Measurements from ENCODE around the gene DCC. TPM values are rescaled to one million over a fixed set of nuclear protein-coding genes. Genes with fewer than 3 reads are reported as not detected.

The DCC gene
- total RNA-seq, 4 donors from 2014 or later = 0.94 TPM; not detected in 3

DNA sequence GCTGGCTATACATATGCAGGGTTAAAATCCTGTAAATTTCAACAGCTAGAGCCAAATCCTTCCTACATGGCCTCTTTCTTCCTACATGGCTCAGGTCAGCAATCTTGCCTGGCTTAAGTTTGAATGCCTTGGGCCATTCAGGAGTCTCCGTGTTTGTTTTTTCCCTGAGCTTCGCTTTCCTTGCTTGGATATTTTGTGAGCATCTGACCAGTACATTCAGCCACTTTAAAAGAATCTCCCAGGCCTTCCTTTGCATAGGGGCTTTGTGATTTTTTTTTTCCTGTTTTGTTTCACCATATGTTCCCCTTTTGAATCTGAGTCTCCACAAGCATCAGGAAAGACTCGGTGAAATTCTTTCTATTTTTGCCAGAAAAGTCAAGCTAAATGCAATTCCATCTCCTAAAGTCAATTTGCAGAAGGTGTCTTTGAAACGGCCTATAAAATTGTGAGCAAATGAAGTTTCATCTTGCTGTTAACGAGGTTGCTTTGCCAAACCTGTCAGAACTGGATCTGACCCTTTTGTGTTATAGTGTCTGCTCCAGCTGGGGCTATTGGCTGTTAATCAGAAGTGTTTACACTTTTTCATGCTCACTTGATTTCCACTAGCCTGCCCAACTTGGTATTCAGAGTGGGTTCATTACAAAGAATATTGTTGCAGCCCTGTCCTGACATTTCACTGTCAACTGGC lies 256.9 kb downstream of the DCC start:
- H3K4me3 ChIP-seq (replicated peaks in 1 of 3) = no peak overlapping the region
- TF ChIP-seq, protein P1, sequence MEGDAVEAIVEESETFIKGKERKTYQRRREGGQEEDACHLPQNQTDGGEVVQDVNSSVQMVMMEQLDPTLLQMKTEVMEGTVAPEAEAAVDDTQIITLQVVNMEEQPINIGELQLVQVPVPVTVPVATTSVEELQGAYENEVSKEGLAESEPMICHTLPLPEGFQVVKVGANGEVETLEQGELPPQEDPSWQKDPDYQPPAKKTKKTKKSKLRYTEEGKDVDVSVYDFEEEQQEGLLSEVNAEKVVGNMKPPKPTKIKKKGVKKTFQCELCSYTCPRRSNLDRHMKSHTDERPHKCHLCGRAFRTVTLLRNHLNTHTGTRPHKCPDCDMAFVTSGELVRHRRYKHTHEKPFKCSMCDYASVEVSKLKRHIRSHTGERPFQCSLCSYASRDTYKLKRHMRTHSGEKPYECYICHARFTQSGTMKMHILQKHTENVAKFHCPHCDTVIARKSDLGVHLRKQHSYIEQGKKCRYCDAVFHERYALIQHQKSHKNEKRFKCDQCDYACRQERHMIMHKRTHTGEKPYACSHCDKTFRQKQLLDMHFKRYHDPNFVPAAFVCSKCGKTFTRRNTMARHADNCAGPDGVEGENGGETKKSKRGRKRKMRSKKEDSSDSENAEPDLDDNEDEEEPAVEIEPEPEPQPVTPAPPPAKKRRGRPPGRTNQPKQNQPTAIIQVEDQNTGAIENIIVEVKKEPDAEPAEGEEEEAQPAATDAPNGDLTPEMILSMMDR (IDR thresholded peaks at IDR 0.05) = no peak
- TF ChIP-seq POLR2A (IDR thresholded peaks at IDR 0.05) = no peak
- peak; percentile 6 to 9 for DNase-seq
- intact Hi-C loops (cut with DNase I) = no loop called here
- no peaks in the 10 kb centered on the region for H3K36me3 ChIP-seq
- H3K27me3 ChIP-seq = no peaks in the 10 kb centered on the region
- 37 to 42% methylated on average over 5 of the region's 5 CpGs for WGBS, 2 donors
- peak overlapping the region in 1 of 3 donors; percentile 32 for H3K27ac ChIP-seq
- H3K9me3 ChIP-seq = no peaks in the 10 kb centered on the region
- peaks cover 5 to 14% of the 10 kb centered on the region in 2 donors for H3K4me1 ChIP-seq

DNA sequence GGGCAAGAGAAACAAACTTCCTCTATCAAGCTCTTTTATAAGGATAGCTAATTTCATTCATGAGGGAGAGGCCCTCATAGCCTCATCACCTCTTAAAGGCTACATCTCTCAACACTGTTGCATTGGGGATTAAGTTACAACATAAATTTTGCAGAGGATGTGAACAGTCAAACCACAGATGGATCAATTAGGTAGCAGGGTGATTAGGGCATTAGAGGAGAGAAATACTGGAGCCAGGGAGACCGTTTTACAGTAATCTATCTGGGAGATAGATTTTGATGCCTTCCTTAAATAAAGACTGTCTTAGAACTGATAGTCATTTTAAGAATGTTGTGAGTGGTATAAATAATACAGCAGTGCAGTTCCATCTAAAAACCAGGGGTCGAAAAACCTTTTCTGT lies 258.9 kb downstream of the DCC start:
- H3K27ac ChIP-seq = no peak overlapping the region

DNA sequence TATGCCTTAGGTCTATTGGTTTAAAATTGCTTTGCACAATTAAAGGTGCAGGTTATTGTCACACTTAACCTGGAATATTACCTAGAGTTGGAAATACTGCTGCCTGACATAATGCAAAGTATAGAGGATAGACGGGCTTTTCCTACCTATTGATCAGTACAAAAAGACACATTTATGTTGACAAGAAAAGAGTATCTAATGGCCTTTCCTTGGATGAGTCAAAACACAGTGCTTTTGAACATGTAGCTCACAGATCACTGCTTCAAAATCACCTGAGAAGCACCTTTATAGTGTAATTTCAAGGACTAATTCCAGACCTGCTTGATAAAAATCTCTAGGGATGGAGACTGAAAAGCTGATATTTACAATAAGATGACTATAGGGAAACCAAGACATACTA lies 262.8 kb downstream of the DCC start:
- TF ChIP-seq, protein P1 (IDR thresholded peaks at IDR 0.05) = no peak
- no peak for TF ChIP-seq POLR2A (IDR thresholded peaks at IDR 0.05)
- Histone ChIP-seq H3K36me3 (no peaks in the 10 kb centered on the region), H3K27ac (no peak overlapping the region), H3K4me1 (peaks cover 0 to 3% of the 10 kb centered on the region in 2 donors), H3K4me3 (replicated peaks in 1 of 3) (no peak overlapping the region), H3K27me3 (no peaks in the 10 kb centered on the region), H3K9me3 (no peaks in the 10 kb centered on the region)
- WGBS, 2 donors = 93 to 96% methylated on average over 1 of the region's 1 CpG
- intact Hi-C loops (cut with DNase I) = no loop called here
- DNase-seq = no peak

More for the DNA sequence above, 258.9 kb downstream of the DCC start:
- Histone ChIP-seq H3K4me3 (replicated peaks in 1 of 3) (no peak overlapping the region), H3K36me3 (no peaks in the 10 kb centered on the region), H3K27me3 (no peaks in the 10 kb centered on the region), H3K9me3 (no peaks in the 10 kb centered on the region), H3K4me1 (peaks cover 5 to 14% of the 10 kb centered on the region in 2 donors)
- WGBS, 2 donors = 77 to 82% methylated on average over 2 of the region's 2 CpGs
- intact Hi-C loops (cut with DNase I) = no loop called here
- TF ChIP-seq POLR2A (IDR thresholded peaks at IDR 0.05) = no peak
- DNase-seq = no peak

DNA sequence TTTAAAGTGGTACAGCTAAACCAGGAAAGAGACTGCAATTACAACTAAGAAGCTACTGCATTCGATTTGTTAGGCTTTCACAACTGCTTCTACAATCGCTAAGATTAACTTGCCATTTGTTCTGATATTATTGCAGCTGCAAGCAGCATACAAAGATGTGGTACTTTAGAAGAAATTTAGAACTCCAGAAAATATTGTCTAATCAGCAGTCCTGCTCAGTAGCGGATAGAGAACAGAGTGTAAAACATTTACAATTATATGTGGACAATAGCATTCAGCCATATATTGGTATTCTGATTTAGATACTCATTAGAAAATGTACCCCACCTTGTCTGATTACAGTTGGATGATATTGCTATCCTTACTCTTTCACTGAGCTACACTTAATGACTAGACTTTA lies 265.3 kb downstream of the DCC start:
- 75% methylated on average over 3 of the region's 3 CpGs for WGBS, 2 donors

GRCh38 chr18:52607985-52608384 lies 268.0 kb downstream of the DCC start:
- no peaks in the 10 kb centered on the region for H3K27me3 ChIP-seq
- no peak overlapping the region for H3K27ac ChIP-seq
- 89 to 90% methylated on average over 2 of the region's 2 CpGs for WGBS, 2 donors
- H3K36me3 ChIP-seq = no peaks in the 10 kb centered on the region
- no peak overlapping the region for H3K4me3 ChIP-seq (replicated peaks in 1 of 3)
- intact Hi-C loops (cut with DNase I) = no loop called here
- DNase-seq = no peak
- no peaks in the 10 kb centered on the region for H3K9me3 ChIP-seq
- TF ChIP-seq, protein P1 (IDR thresholded peaks at IDR 0.05) = no peak
- TF ChIP-seq POLR2A (IDR thresholded peaks at IDR 0.05) = no peak
- H3K4me1 ChIP-seq = no peaks in the 10 kb centered on the region

More for the DNA sequence above, 265.3 kb downstream of the DCC start:
- Histone ChIP-seq H3K4me3 (replicated peaks in 1 of 3) (no peak overlapping the region), H3K36me3 (no peaks in the 10 kb centered on the region), H3K27ac (no peak overlapping the region), H3K27me3 (no peaks in the 10 kb centered on the region), H3K9me3 (no peaks in the 10 kb centered on the region), H3K4me1 (no peaks in the 10 kb centered on the region)
- DNase-seq = no peak
- intact Hi-C loops (cut with DNase I) = no loop called here
- no peak for TF ChIP-seq POLR2A (IDR thresholded peaks at IDR 0.05)
- TF ChIP-seq, protein P1 (IDR thresholded peaks at IDR 0.05) = no peak

Measured in thyroid gland (tissue), 4 donors.